Measurements from ENCODE around the gene RBM25.

Gene RBM25

DNA sequence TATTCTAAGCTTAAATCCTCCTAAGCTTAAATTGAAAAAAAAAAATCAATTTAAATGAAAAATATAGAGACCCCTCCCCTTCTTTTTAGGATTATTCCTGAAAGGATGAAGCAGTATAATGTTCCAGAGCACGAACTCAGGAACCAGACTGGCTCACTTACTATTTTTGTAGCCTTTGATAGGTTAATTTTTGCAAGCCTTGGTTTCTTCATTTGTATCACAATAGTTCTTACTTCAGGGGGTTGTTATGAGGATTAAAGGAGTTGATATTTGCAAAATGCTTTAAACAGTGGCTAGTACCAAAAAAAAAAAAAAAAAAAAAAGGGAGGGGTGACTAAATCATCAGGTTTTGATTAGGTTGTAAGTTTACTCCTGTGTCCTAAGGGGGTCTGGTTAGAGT lies 3.1 kb upstream of the RBM25 start (continued):
- TF ChIP-seq, protein P1, sequence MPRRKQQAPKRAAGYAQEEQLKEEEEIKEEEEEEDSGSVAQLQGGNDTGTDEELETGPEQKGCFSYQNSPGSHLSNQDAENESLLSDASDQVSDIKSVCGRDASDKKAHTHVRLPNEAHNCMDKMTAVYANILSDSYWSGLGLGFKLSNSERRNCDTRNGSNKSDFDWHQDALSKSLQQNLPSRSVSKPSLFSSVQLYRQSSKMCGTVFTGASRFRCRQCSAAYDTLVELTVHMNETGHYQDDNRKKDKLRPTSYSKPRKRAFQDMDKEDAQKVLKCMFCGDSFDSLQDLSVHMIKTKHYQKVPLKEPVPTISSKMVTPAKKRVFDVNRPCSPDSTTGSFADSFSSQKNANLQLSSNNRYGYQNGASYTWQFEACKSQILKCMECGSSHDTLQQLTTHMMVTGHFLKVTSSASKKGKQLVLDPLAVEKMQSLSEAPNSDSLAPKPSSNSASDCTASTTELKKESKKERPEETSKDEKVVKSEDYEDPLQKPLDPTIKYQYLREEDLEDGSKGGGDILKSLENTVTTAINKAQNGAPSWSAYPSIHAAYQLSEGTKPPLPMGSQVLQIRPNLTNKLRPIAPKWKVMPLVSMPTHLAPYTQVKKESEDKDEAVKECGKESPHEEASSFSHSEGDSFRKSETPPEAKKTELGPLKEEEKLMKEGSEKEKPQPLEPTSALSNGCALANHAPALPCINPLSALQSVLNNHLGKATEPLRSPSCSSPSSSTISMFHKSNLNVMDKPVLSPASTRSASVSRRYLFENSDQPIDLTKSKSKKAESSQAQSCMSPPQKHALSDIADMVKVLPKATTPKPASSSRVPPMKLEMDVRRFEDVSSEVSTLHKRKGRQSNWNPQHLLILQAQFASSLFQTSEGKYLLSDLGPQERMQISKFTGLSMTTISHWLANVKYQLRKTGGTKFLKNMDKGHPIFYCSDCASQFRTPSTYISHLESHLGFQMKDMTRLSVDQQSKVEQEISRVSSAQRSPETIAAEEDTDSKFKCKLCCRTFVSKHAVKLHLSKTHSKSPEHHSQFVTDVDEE (CRISPR knock-in tag; IDR thresholded peaks at IDR 0.05) = no peak
- TF ChIP-seq ZNF8 (CRISPR knock-in tag; IDR thresholded peaks at IDR 0.05) (no peak), SNAI2 (CRISPR knock-in tag; IDR thresholded peaks at IDR 0.05) (no peak), ZFP30 (CRISPR knock-in tag; IDR thresholded peaks at IDR 0.05) (no peak), TCF4 (CRISPR knock-in tag; IDR thresholded peaks at IDR 0.05; ENCODE audit: borderline replicate concordance) (no peak)
- TF ChIP-seq, protein P2, sequence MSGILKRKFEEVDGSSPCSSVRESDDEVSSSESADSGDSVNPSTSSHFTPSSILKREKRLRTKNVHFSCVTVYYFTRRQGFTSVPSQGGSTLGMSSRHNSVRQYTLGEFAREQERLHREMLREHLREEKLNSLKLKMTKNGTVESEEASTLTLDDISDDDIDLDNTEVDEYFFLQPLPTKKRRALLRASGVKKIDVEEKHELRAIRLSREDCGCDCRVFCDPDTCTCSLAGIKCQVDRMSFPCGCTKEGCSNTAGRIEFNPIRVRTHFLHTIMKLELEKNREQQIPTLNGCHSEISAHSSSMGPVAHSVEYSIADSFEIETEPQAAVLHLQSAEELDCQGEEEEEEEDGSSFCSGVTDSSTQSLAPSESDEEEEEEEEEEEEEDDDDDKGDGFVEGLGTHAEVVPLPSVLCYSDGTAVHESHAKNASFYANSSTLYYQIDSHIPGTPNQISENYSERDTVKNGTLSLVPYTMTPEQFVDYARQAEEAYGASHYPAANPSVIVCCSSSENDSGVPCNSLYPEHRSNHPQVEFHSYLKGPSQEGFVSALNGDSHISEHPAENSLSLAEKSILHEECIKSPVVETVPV (CRISPR knock-in tag; IDR thresholded peaks at IDR 0.05) = no peak

DNA sequence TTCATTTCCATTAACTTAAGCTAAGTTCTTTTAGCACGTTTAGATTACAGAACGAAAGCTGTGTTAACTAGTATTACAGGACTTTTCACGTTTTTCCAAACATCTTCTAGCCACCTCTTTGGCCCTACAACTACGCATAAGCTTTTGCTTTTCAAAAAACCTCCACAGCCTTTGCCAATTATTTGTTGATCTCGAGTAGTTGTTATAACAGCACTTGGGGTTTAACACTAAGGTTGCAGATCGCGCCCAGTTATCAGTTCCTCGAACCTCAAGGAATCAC lies 450 bp upstream of the RBM25 start:
- ATAC-seq = no peak
- TF ChIP-seq, protein P3, sequence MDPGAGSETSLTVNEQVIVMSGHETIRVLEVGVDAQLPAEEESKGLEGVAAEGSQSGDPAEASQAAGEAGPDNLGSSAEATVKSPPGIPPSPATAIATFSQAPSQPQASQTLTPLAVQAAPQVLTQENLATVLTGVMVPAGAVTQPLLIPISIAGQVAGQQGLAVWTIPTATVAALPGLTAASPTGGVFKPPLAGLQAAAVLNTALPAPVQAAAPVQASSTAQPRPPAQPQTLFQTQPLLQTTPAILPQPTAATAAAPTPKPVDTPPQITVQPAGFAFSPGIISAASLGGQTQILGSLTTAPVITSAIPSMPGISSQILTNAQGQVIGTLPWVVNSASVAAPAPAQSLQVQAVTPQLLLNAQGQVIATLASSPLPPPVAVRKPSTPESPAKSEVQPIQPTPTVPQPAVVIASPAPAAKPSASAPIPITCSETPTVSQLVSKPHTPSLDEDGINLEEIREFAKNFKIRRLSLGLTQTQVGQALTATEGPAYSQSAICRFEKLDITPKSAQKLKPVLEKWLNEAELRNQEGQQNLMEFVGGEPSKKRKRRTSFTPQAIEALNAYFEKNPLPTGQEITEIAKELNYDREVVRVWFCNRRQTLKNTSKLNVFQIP (CRISPR knock-in tag; IDR thresholded peaks at IDR 0.05; ENCODE audit: borderline replicate concordance, low read depth) = no peak
- no peak for TF ChIP-seq ZNF70 (CRISPR knock-in tag; IDR thresholded peaks at IDR 0.05)
- TF ChIP-seq ISL1 (CRISPR knock-in tag; IDR thresholded peaks at IDR 0.05) = no peak
- TF ChIP-seq, protein P1 (CRISPR knock-in tag; IDR thresholded peaks at IDR 0.05) = no peak
- TF ChIP-seq ZFP30 (CRISPR knock-in tag; IDR thresholded peaks at IDR 0.05) = no peak
- TF ChIP-seq ZC3H10 (CRISPR knock-in tag; IDR thresholded peaks at IDR 0.05) = no peak
- TF ChIP-seq, protein P4, sequence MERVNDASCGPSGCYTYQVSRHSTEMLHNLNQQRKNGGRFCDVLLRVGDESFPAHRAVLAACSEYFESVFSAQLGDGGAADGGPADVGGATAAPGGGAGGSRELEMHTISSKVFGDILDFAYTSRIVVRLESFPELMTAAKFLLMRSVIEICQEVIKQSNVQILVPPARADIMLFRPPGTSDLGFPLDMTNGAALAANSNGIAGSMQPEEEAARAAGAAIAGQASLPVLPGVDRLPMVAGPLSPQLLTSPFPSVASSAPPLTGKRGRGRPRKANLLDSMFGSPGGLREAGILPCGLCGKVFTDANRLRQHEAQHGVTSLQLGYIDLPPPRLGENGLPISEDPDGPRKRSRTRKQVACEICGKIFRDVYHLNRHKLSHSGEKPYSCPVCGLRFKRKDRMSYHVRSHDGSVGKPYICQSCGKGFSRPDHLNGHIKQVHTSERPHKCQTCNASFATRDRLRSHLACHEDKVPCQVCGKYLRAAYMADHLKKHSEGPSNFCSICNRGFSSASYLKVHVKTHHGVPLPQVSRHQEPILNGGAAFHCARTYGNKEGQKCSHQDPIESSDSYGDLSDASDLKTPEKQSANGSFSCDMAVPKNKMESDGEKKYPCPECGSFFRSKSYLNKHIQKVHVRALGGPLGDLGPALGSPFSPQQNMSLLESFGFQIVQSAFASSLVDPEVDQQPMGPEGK (CRISPR knock-in tag; IDR thresholded peaks at IDR 0.05; ENCODE audit: borderline replicate concordance) = no peak
- no peak for TF ChIP-seq SNAI2 (CRISPR knock-in tag; IDR thresholded peaks at IDR 0.05)
- no peak for TF ChIP-seq BACH2 (CRISPR knock-in tag; IDR thresholded peaks at IDR 0.05; ENCODE audit: borderline replicate concordance)
- TF ChIP-seq, protein P2 (CRISPR knock-in tag; IDR thresholded peaks at IDR 0.05) = no peak
- TF ChIP-seq ARNTL (CRISPR knock-in tag; IDR thresholded peaks at IDR 0.05; ENCODE audit: borderline replicate concordance, low read depth) = no peak
- no peak for TF ChIP-seq ZNF8 (CRISPR knock-in tag; IDR thresholded peaks at IDR 0.05)
- TF ChIP-seq, protein P5, sequence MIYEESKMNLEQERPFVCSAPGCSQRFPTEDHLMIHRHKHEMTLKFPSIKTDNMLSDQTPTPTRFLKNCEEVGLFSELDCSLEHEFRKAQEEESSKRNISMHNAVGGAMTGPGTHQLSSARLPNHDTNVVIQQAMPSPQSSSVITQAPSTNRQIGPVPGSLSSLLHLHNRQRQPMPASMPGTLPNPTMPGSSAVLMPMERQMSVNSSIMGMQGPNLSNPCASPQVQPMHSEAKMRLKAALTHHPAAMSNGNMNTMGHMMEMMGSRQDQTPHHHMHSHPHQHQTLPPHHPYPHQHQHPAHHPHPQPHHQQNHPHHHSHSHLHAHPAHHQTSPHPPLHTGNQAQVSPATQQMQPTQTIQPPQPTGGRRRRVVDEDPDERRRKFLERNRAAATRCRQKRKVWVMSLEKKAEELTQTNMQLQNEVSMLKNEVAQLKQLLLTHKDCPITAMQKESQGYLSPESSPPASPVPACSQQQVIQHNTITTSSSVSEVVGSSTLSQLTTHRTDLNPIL (CRISPR knock-in tag; IDR thresholded peaks at IDR 0.05; ENCODE audit: low read depth) = no peak
- no peak for TF ChIP-seq ZNF565 (CRISPR knock-in tag; conservative IDR thresholded peaks at IDR 0.05; ENCODE audit: low read depth)
- TF ChIP-seq ZFP3 (CRISPR knock-in tag; IDR thresholded peaks at IDR 0.05) = no peak

Measured in SK-N-SH treated with all-trans-retinoic acid at 6 μM for 48 hours (cell line).